HepG2 (cell line): ENCODE results near the gene GPSM1. TPM values are rescaled to one million over a fixed set of nuclear protein-coding genes. Genes with fewer than 3 reads are reported as not detected.

ENCODE experiments used
- ETS1 ChIP-seq: sonication (generic); formaldehyde crosslinking; IDR thresholded peaks from 2 replicates; pipeline ENCODE4 v1.4.0; 2020; ENCODE audit warnings: missing genetic modification reagents
- FOXM1 ChIP-seq: sonication (generic); formaldehyde crosslinking; IDR thresholded peaks from 2 replicates; pipeline ENCODE4 v1.5.0; 2020; ENCODE audit warnings: missing genetic modification reagents
- GTF3A ChIP-seq: sonication (generic); formaldehyde crosslinking; conservative IDR thresholded peaks from 2 replicates; pipeline ENCODE4 v1.4.0; 2020; ENCODE audit warnings: mild to moderate bottlenecking, missing genetic modification reagents
- MAFK ChIP-seq, 2 experiments: IDR thresholded peaks in 1 of 2; conservative IDR thresholded peaks in 1 of 2; 2 replicates each; pipeline ENCODE4 v1.6.1; 2011; ENCODE audit warnings: improper control_type of control experiment in 2 of 2, low read length in 2 of 2
- PATZ1 ChIP-seq: sonication (generic); formaldehyde crosslinking; IDR thresholded peaks from 2 replicates; pipeline ENCODE4 v1.4.0; 2020; ENCODE audit warnings: missing genetic modification reagents
- REST ChIP-seq, 2 experiments: IDR thresholded peaks; 2 replicates each; pipeline ENCODE4 v1.6.1; 2011 to 2012; ENCODE audit warnings: low read length in 2 of 2, borderline replicate concordance in 1 of 2, low read depth in 1 of 2, mild to moderate bottlenecking in 1 of 2, moderate library complexity in 1 of 2
- RXRA ChIP-seq: sonication (generic); formaldehyde crosslinking; IDR thresholded peaks from 2 replicates; pipeline ENCODE4 v1.5.1; 2020; ENCODE audit warnings: missing genetic modification reagents
- TAF15 ChIP-seq: fragments of 200-400 bp; formaldehyde crosslinking; IDR thresholded peaks from one replicate; pipeline ENCODE4 v1.6.1; 2018; ENCODE audit warnings: mild to moderate bottlenecking, low read depth, low read length; ENCODE audit not compliant: poor library complexity, severe bottlenecking
- WIZ ChIP-seq: sonication (generic); formaldehyde crosslinking; IDR thresholded peaks from 2 replicates; pipeline ENCODE4 v1.5.1; 2020; ENCODE audit warnings: mild to moderate bottlenecking, missing genetic modification reagents
- ZBTB10 ChIP-seq: sonication (generic); formaldehyde crosslinking; IDR thresholded peaks from 2 replicates; pipeline ENCODE4 v1.4.0; 2020; ENCODE audit warnings: missing genetic modification reagents, borderline replicate concordance
- ZNF225 ChIP-seq: sonication (generic); formaldehyde crosslinking; IDR thresholded peaks from 2 replicates; pipeline ENCODE4 v1.4.0; 2020; ENCODE audit warnings: mild to moderate bottlenecking, missing genetic modification reagents
- ZNF354B ChIP-seq: sonication (generic); formaldehyde crosslinking; IDR thresholded peaks from 2 replicates; pipeline ENCODE4 v1.8.0; 2022; ENCODE audit warnings: mild to moderate bottlenecking, missing genetic modification reagents
- polyA plus RNA-seq, 8 experiments: library from polyadenylated mRNA; depleted of rRNA in 3 of 8; stranded (reverse) in 7 of 8; unstranded in 1 of 8; fragments of >200 nt; fragmentation: Illumina TruSeq in 4 of 8; extraction: Trizol in 4 of 8; gene quantifications; 2 replicates each; pipeline versions ENCODE4 v1.2.1 to v1.2.3, GENCODE V29; 2011 to 2016; ENCODE audit warnings: low read depth in 4 of 8, missing spikeins in 1 of 8, mixed read lengths in 1 of 8; ENCODE audit not compliant: insufficient read depth in 1 of 8
- total RNA-seq, 5 experiments: library from RNA; depleted of rRNA; stranded (reverse); fragments of >200 nt; fragmentation: Illumina TruSeq; extraction: Trizol; gene quantifications; 2 replicates each; pipeline ENCODE4 v1.2.3, GENCODE V29; 2016; ENCODE audit warnings: low read depth in 1 of 5

The GPSM1 gene
- total and polyA plus RNA-seq, 2 of the 13 experiments (the other 11 are each of a cell fraction or from before 2014, with no cell fraction given): 1.0 to 2.4 TPM

- no peak for TF ChIP-seq ZBTB10 (CRISPR knock-in tag)
- TF ChIP-seq MAFK (conservative IDR thresholded peaks at IDR 0.05 in 1 of 2, IDR thresholded peaks at IDR 0.05 in 1 of 2; ENCODE audit: low read length in 2 of 2): no peak
- TF ChIP-seq WIZ (CRISPR knock-in tag): no peak
- TF ChIP-seq FOXM1 (CRISPR knock-in tag): no peak
- TF ChIP-seq TAF15: no peak
- no peak for TF ChIP-seq GTF3A (CRISPR knock-in tag)
- TF ChIP-seq RXRA (CRISPR knock-in tag): no peak
- no peak for TF ChIP-seq ZNF354B (CRISPR knock-in tag)
- TF ChIP-seq PATZ1: no peak
- no peak for TF ChIP-seq REST (IDR thresholded peaks at IDR 0.05; ENCODE audit: borderline replicate concordance in 1 of 2, low read depth in 1 of 2, low read length in 2 of 2)
- TF ChIP-seq ZNF225 (CRISPR knock-in tag): peak; percentile 11; the same call in 1 of the 2 replicates
- TF ChIP-seq ETS1 (CRISPR knock-in tag): no peak
Observed at GRCh38 chr9:136372006-136372405, 44.7 kb downstream of the GPSM1 start (continued).
